Glutamatergic neuron (in vitro differentiated cells): ENCODE measurements around the gene PTCRA. TPM values are rescaled to one million over a fixed set of nuclear protein-coding genes. Genes with fewer than 3 reads are reported as not detected.

Experiments used
- DNase-seq: peaks from one replicate; pipeline ENCODE4 v3.0.0; 2022
- H3K27ac Mint-ChIP-seq: one replicate; pipeline ENCODE4 v1.8.0; 2020; ENCODE audit warnings: mild to moderate bottlenecking, mixed read lengths, inconsistent platforms; ENCODE audit not compliant: unreplicated experiment
- H3K27me3 Mint-ChIP-seq: one replicate; pipeline ENCODE4 v1.8.0; 2020; ENCODE audit warnings: mild to moderate bottlenecking, moderate library complexity, mixed read lengths, inconsistent platforms; ENCODE audit not compliant: unreplicated experiment
- H3K36me3 Mint-ChIP-seq: one replicate; pipeline ENCODE4 v1.8.0; 2020; ENCODE audit warnings: mild to moderate bottlenecking, mixed read lengths, inconsistent platforms; ENCODE audit not compliant: unreplicated experiment
- H3K4me1 Mint-ChIP-seq: one replicate; pipeline ENCODE4 v1.8.0; 2020; ENCODE audit warnings: mild to moderate bottlenecking, low read depth, mixed read lengths, inconsistent platforms; ENCODE audit not compliant: unreplicated experiment
- H3K4me3 Mint-ChIP-seq: one replicate; pipeline ENCODE4 v1.8.0; 2020; ENCODE audit warnings: mild to moderate bottlenecking, mixed read lengths, inconsistent platforms; ENCODE audit not compliant: unreplicated experiment
- H3K9me3 Mint-ChIP-seq: one replicate; pipeline ENCODE4 v1.8.0; 2020; ENCODE audit warnings: mild to moderate bottlenecking, moderate library complexity, mixed read lengths, inconsistent platforms; ENCODE audit not compliant: unreplicated experiment
- total RNA-seq: library from RNA; stranded (reverse); fragmentation: NEBNext Ultra II Directional; extraction: Animal tissue kit (Norgen Biotek cat#: 25700); gene quantifications from one replicate; pipeline ENCODE4 v1.2.1, GENCODE V29; 2021; ENCODE audit not compliant: unreplicated experiment
- TF ChIP-seq, protein P1 (sequence below): fragments of 200-600 bp; sonication (generic); IDR thresholded peaks from one replicate; pipeline ENCODE4 v1.5.0; 2021; ENCODE audit not compliant: partially characterized antibody, unreplicated experiment

PTCRA gene
- total RNA-seq, 1 donor from 2014 or later, result not detected

DNA sequence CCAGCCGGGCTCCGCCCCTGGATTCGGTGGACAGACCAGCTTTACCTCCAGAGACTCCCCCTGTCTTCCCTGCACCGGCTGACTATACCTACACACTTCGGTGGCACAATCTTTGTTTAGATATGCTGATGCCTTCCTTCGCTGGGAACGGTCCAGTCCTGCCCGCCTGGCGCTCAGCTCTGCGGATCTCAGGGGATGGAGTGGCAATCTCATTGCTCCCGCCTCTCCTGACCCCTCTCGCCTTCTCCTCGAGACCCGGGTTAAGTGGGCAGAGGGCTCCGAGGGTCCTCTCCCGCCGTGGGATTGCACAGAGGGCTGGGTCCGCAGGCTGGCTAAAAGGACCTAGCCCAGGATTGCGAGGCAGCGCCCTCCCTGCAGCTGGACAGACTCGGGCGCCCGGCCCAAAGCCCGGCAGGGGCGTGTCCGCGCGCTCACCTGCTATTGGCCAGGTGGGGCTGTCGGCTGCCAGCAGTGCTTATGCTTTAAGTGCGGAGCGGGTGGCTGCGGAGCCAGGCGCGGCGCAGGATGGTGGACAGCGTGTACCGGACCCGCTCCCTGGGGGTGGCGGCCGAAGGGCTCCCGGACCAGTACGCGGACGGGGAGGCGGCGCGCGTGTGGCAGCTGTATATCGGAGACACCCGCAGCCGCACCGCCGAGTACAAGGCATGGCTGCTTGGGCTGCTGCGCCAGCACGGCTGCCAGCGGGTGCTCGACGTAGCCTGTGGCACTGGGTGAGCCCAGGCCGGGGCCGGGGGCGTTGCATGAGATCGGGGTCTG, 44.6 kb downstream of the PTCRA start, which contains the start of gene GNMT:
GNMT (plus strand) TSS at position 512 of the 777 bp plus-strand sequence; CDS start at position 526, 14 bp downstream.
- no peak within 1 kb of the TSS for H3K27ac Mint-ChIP-seq
- H3K4me1 Mint-ChIP-seq, result peaks cover 9% of the 10 kb centered on the region
- TF ChIP-seq, protein P1, sequence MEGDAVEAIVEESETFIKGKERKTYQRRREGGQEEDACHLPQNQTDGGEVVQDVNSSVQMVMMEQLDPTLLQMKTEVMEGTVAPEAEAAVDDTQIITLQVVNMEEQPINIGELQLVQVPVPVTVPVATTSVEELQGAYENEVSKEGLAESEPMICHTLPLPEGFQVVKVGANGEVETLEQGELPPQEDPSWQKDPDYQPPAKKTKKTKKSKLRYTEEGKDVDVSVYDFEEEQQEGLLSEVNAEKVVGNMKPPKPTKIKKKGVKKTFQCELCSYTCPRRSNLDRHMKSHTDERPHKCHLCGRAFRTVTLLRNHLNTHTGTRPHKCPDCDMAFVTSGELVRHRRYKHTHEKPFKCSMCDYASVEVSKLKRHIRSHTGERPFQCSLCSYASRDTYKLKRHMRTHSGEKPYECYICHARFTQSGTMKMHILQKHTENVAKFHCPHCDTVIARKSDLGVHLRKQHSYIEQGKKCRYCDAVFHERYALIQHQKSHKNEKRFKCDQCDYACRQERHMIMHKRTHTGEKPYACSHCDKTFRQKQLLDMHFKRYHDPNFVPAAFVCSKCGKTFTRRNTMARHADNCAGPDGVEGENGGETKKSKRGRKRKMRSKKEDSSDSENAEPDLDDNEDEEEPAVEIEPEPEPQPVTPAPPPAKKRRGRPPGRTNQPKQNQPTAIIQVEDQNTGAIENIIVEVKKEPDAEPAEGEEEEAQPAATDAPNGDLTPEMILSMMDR, result no peak
- peaks cover 5% of the 10 kb centered on the region for H3K36me3 Mint-ChIP-seq
- peak within 1 kb of the TSS; percentile 71 for H3K4me3 Mint-ChIP-seq
- peak; percentile 47 for DNase-seq
- H3K27me3 Mint-ChIP-seq, result peaks cover 14% of the 10 kb centered on the region
- H3K9me3 Mint-ChIP-seq, result no peaks in the 10 kb centered on the region

DNA sequence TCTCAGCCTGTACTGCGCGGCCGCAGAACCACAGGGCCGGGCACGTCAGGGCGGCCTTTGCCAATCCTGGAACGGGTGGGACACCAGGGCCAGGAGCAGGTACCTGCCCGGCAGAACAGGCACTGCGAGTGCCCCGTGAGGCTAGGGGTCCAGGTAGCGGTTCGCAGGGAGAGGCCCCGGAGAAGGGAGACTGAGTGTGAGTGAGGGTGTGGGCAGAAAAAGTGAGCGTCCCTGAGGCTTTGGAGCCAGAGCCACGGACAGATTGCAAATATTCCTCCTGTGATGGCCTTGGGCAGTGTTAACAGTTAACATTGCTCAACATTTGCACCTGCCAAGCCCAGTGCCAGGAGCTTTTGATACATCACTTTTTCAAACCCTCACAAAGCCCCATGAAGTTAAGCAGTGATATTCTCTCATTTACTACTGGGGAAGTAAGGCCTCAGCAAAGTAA, 45.2 kb downstream of the PTCRA start:
- Mint-ChIP-seq H3K4me1 (peaks cover 9% of the 10 kb centered on the region), H3K4me3 (peak overlapping the region; percentile 42), H3K27ac (no peak overlapping the region), H3K9me3 (no peaks in the 10 kb centered on the region), H3K36me3 (peaks cover 5% of the 10 kb centered on the region), H3K27me3 (peaks cover 16% of the 10 kb centered on the region)
- TF ChIP-seq, protein P1, result no peak
- no peak for DNase-seq

DNA sequence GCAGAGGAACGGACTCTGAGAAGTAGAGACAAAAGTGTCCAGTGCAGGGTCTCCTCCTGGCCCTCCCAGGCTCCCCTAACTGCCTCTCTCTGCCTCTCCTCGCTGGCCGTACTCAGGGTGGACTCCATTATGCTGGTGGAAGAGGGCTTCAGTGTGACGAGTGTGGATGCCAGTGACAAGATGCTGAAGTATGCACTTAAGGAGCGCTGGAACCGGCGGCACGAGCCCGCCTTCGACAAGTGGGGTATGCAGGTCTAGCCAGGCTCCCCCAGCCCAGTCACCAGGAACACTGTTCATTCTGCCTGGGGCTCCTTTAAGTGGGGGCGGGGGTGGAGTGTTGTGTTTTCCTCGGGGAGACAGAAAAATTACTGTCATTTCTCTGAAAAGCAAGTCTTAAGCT, 46.2 kb downstream of the PTCRA start:
- Mint-ChIP-seq H3K4me3 (peak overlapping the region; percentile 61), H3K4me1 (peaks cover 9% of the 10 kb centered on the region), H3K27me3 (peaks cover 16% of the 10 kb centered on the region), H3K27ac (no peak overlapping the region), H3K9me3 (no peaks in the 10 kb centered on the region), H3K36me3 (peaks cover 5% of the 10 kb centered on the region)
- DNase-seq, result no peak
- TF ChIP-seq, protein P1, result no peak

DNA sequence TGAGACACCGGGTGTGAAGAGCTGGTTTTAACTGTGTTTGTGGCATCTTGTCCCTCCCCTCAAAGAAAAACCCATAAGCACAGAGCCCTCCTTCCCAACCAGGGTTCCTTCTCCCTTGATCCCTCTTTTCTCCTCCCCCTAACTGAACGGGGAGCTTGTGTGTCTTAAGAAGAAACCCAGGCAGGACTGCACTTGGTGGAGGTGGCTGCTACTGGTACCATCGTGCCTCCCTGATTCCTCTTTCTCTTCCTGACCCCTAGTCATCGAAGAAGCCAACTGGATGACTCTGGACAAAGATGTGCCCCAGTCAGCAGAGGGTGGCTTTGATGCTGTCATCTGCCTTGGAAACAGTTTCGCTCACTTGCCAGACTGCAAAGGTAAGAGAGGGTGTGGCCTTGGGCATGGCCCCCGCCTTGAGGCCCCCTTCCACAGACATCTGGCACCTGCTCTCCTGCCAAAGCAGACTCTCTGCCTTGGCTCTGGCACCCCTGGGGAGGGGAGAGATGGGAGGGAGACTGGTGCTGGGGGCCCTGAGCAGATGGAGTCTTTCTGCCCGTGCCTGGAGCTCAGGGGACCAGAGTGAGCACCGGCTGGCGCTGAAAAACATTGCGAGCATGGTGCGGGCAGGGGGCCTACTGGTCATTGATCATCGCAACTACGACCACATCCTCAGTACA, 46.8 kb downstream of the PTCRA start:
- peak overlapping the region; percentile 43 for H3K4me3 Mint-ChIP-seq
- H3K27me3 Mint-ChIP-seq, result peaks cover 16% of the 10 kb centered on the region
- no peaks in the 10 kb centered on the region for H3K9me3 Mint-ChIP-seq
- H3K36me3 Mint-ChIP-seq, result peaks cover 5% of the 10 kb centered on the region
- TF ChIP-seq, protein P1, result no peak
- no peak overlapping the region for H3K27ac Mint-ChIP-seq
- H3K4me1 Mint-ChIP-seq, result peaks cover 9% of the 10 kb centered on the region
- no peak for DNase-seq
